HG02943 (cell line): ENCODE data around the gene MRPS35.

Source experiments
- ATAC-seq: cut with Tn5 transposase; IDR thresholded peaks from one replicate; pipeline ENCODE4 v1.9.1; 2021; ENCODE audit warnings: mild to moderate bottlenecking, low read depth, moderate library complexity; ENCODE audit not compliant: unreplicated experiment

The MRPS35 gene

DNA sequence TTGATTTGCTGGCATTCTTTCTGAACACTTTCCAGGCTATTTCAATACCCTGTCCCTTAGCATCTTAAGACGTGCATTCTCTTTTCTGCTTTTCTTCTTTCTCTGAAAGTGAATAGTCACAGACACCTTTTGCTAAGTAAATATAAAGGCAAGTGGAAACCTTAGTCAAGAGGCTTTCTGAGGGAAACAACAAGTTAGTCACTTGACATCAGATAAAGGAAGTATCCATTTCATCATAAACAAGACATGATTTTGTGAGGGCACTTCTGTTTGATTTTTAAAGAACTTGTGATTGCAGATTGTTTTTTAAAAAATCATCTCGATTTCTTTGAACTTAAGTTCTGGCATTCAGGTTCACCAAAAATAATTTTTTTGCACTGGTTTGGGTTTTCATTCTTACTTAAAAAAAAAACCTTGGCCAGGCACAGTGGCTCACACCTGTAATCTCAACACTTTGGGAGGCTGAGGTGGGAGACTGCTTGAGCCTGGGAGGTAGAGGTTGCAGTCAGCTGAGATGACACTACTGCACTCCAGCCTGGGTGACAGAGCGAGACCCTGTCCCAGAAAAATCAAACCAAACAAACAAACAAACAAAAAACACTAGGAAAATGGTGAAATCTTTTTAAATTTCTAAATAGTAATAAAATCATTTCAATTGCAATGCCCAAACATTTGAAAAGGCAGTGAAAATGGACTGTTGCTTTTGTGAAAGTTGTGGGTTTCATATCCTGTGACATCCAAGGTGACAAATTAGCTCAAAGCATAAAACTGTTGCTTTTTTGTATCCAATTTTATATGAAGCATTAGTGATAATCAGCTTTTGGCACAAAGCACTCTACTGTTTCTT lies 61.1 kb downstream of the MRPS35 start:
- no peak for ATAC-seq

- no peak for ATAC-seq
Observed at GRCh38 chr12:27772328-27773049, 61.9 kb downstream of the MRPS35 start.

- ATAC-seq, result no peak
Observed at GRCh38 chr12:27777141-27777540, 66.5 kb downstream of the MRPS35 start.

DNA sequence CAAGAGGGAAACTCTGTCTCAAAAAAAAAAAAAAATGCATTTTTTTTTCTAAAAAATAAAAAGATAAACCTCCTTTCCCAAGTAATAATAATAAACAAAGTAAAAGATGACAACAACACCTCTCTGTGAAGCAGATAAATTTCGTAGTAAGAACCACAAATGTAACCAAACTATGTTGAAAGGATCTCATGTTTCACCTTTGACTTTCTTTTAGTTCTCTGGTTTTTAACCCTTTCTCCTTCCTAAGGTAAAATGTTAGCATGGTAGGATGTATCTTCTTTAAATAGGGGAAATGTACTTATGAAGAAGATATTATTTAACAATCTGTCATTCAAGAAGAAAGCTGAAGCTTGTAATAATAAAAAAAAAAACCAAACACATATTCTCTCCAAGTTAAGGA lies 67.6 kb downstream of the MRPS35 start:
- no peak for ATAC-seq

GRCh38 chr12:27779416-27779919 lies 68.8 kb downstream of the MRPS35 start:
- peak; percentile 43 for ATAC-seq

GRCh38 chr12:27779920-27780611 lies 69.4 kb downstream of the MRPS35 start, which contains the start of the genes KLHL42 and MANSC4:
Gene KLHL42 (plus strand): TSS chr12:27780233. CDS start chr12:27780331, 98 bp downstream.
Gene MANSC4 (minus strand): TSS chr12:27780236. CDS start chr12:27771276, 8,960 bp downstream.
- peak; percentile 79 for ATAC-seq

DNA sequence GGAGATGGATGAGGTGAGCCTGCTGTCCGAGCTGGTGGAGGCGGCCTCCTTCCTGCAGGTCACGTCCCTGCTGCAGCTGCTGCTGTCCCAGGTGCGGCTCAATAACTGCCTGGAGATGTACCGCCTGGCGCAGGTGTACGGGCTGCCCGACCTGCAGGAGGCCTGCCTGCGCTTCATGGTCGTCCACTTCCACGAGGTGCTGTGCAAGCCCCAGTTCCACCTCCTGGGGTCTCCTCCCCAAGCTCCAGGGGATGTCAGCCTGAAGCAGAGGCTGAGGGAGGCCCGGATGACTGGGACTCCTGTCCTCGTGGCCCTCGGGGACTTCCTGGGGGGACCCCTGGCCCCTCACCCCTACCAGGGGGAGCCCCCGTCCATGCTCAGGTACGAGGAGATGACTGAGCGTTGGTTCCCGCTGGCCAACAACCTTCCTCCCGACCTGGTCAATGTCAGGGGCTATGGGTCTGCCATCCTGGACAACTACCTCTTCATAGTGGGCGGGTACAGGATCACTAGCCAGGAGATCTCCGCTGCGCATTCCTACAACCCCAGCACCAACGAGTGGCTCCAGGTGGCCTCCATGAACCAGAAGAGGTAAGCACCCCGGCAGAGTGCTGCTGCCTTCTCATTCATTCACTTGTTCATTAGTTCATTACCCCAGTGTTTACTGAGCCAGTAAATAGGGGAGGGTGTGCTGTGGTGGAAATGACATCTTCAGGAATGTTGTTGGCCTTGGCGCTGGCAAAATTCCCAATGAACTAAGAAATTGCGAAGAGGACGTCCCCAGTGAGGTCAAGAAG lies 70.2 kb downstream of the MRPS35 start:
- ATAC-seq, result peak; percentile 37

- ATAC-seq, result no peak
Observed at GRCh38 chr12:27781680-27782079, 71.0 kb downstream of the MRPS35 start.

DNA sequence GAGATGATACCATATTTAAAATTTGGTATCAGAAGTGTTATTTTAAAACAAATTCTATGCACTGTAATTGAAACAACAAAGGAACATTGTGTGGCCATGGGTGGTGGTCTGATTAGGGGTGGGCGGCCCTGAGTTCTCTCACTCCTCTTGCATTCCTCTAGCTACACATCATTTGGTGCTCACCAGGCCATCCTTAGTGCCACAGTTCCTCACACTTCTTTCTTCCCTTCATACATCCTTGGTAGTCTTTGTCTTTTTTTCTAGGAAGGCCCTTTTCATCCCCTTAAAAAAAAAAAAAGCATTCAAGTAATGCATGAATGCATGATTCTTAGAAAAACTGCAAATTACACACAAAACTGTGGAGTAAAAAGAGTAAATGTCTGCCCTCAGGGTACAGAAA lies 71.8 kb downstream of the MRPS35 start:
- no peak for ATAC-seq

GRCh38 chr12:27785882-27786570 lies 75.4 kb downstream of the MRPS35 start:
- ATAC-seq, result no peak

- no peak for ATAC-seq
Observed at GRCh38 chr12:27787559-27787958, 76.9 kb downstream of the MRPS35 start.

- ATAC-seq, result no peak
Observed at GRCh38 chr12:27790179-27790578, 79.5 kb downstream of the MRPS35 start.

DNA sequence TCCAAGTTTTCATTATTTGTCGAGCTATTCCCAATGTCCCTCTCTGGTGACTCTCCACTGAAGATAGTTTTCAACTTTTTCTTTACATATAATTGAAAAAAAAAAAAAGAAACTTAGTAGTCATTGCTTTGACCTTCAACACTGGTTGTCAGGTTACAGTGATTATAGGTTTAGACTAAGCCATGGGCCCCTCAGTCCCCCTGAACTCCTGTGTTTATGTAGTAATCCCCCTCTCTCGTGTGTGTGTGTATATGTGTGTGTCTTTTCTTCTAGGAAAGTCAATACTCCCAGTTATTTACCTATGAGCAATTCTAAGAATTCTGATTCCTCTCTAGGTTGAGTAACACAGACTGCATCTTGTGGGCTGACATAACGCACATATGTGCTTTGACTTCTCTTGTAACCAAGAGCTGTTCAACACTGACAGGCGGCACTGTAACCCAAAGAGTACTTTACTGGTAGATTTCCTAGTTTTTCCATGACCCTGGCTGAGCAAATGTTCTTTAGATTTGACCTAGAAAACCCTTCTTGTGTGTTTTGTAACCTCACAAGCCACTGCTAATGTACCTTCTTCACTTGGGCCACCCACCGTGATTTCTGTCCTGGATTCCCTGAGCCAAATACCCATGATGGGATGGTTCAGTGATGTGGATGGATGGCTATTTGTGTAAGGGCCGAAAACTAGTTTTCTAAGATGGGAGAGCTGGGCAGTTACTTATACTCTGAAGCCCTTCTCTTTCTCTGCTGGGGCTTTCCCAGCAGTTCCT lies 84.4 kb downstream of the MRPS35 start:
- ATAC-seq, result no peak

GRCh38 chr12:27796128-27796527 lies 85.5 kb downstream of the MRPS35 start:
- no peak for ATAC-seq

DNA sequence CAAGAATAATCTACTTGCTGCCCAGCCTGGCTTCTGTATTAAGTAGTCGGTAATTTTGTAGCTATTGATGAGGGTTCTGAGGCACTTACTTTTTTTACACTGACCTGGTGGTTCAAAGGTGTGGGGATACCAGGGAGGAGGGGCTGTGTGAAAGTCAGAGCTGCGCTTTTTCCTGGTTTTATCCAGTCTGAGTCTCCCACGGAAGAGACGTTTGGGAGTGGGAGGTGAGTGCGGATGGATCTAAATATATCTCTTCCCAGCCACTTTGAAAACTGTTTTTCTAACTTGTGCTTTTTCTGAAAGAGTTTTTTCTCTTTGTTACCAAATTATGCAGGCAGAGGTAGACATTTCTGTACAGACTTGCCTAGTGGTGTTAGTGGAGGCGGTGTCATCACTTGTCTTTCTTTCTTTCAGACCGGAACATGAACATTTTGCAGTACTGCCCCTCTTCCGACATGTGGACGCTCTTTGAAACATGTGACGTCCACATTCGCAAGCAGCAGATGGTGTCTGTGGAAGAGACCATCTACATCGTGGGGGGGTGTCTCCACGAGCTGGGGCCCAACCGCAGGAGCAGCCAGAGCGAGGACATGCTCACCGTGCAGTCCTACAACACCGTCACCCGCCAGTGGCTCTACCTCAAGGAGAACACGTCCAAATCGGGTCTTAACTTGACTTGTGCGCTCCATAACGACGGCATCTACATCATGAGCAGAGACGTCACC lies 86.8 kb downstream of the MRPS35 start:
- no peak for ATAC-seq

DNA sequence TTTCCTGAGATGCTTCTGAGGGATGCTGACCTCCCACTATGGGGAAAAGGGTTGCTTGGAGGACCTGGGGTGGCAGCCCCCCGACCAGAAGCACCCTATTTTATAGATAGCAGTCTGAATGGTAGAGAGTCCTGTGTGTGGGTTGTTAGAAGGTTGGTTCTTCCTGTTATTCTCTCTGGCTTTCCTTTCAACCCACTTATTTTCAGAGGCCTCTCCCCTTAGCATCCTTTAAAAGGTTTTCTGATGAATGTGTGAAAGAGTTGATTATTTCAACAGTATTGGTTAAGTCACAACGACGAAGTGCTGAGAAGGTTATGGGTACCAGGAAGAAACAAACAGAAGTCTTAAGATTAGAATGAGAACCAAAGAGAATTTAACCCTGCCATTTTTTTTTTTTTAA lies 90.2 kb downstream of the MRPS35 start:
- ATAC-seq, result no peak

DNA sequence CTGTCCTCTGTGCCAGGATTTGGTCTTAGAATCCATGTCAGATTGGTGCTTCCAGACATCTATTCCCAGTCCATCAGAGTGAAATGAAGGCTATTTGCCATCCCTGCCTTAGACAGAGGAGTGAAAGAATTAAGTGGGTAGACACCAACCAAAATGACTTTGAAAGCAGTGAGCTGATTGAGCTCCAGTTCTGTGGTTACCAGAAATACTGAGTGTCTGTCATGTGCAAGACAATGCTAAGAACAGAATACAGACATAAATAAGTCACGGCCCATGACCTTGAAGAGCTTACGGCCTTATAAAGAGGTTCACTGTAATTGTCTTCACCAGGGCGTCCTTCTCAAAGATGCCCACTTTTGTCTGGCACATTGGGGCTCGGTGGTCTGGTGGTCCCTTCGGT lies 91.0 kb downstream of the MRPS35 start:
- no peak for ATAC-seq

- no peak for ATAC-seq
Observed at GRCh38 chr12:27802511-27802910, 91.9 kb downstream of the MRPS35 start.
